ENCODE measurements around the gene FAM47C.
"Not testable (repeated sequence)": the region's sequence is repeated elsewhere in the genome, so short reads cannot be mapped to it uniquely, and the experiment has no call there.

The FAM47C gene

GRCh38 chrX:37008182-37008581, at the start of gene FAM47C:
Gene FAM47C (plus strand): TSS chrX:37008366. CDS start chrX:37008411, 45 bp downstream.
- not testable (repeated sequence) for DNase-seq (ENCODE audit: low read depth)

- DNase-seq (ENCODE audit: low read depth): no peak
Observed at GRCh38 chrX:36961590-36961989, 46.6 kb upstream of the FAM47C start.

- DNase-seq (ENCODE audit: low read depth): no peak
Observed at GRCh38 chrX:36963069-36963808, 44.9 kb upstream of the FAM47C start.

GRCh38 chrX:36963852-36964251, 44.3 kb upstream of the FAM47C start:
- DNase-seq (ENCODE audit: low read depth): no peak

- no peak for DNase-seq (ENCODE audit: low read depth)
Observed at GRCh38 chrX:36973575-36973974, 34.6 kb upstream of the FAM47C start.

GRCh38 chrX:36974911-36975310, 33.3 kb upstream of the FAM47C start:
- DNase-seq (ENCODE audit: low read depth): no peak

GRCh38 chrX:36978886-36979285, 29.3 kb upstream of the FAM47C start:
- DNase-seq (ENCODE audit: low read depth): no peak

- no peak for DNase-seq (ENCODE audit: low read depth)
Observed at GRCh38 chrX:36983831-36984230, 24.3 kb upstream of the FAM47C start.

- not testable (repeated sequence) for DNase-seq (ENCODE audit: low read depth)
Observed at GRCh38 chrX:36985416-36986209, 22.6 kb upstream of the FAM47C start.

GRCh38 chrX:36986231-36986630, 21.9 kb upstream of the FAM47C start:
- no peak for DNase-seq (ENCODE audit: low read depth)

GRCh38 chrX:36987212-36987611, 21.0 kb upstream of the FAM47C start:
- not testable (repeated sequence) for DNase-seq (ENCODE audit: low read depth)

GRCh38 chrX:37000140-37000539, 8.0 kb upstream of the FAM47C start:
- no peak for DNase-seq (ENCODE audit: low read depth)

GRCh38 chrX:37010496-37010895, 2.3 kb downstream of the FAM47C start:
- no peak for DNase-seq (ENCODE audit: low read depth)

- DNase-seq (ENCODE audit: low read depth): not testable (repeated sequence)
Observed at GRCh38 chrX:37034260-37034659, 26.1 kb downstream of the FAM47C start.

GRCh38 chrX:37036674-37037220, 28.6 kb downstream of the FAM47C start:
- DNase-seq (ENCODE audit: low read depth): not testable (repeated sequence)

GRCh38 chrX:37038814-37039213, 30.6 kb downstream of the FAM47C start:
- not testable (repeated sequence) for DNase-seq (ENCODE audit: low read depth)

- DNase-seq (ENCODE audit: low read depth): not testable (repeated sequence)
Observed at GRCh38 chrX:37042956-37043885, 35.1 kb downstream of the FAM47C start.

GRCh38 chrX:37047776-37048175, 39.6 kb downstream of the FAM47C start:
- DNase-seq (ENCODE audit: low read depth): no peak

- not testable (repeated sequence) for DNase-seq (ENCODE audit: low read depth)
Observed at GRCh38 chrX:37057572-37057971, 49.4 kb downstream of the FAM47C start.

GRCh38 chrX:37060999-37061398, 52.8 kb downstream of the FAM47C start:
- no peak for DNase-seq (ENCODE audit: low read depth)
